HepG2 (cell line): ENCODE results near the gene ISG20. TPM values are rescaled to one million over a fixed set of nuclear protein-coding genes. Genes with fewer than 3 reads are reported as not detected.

Experiments
- ATAC-seq: fragments of 200-7000 bp; cut with Tn5 transposase; 3 replicates; pipeline ENCODE4 v1.9.1; 2020; ENCODE audit warnings: mild to moderate bottlenecking, moderate library complexity
- BruUV-seq: library from RNA; stranded (reverse); fragments of 400-500 nt; replicated peaks from 2 replicates; lab custom pipeline; 2021; lab: Mats Ljungman, UMichigan
- CTCF ChIA-PET: fragments of 300-600 bp; formaldehyde crosslinking; extraction: SDS; loops from one replicate; lab custom pipeline; 2021; ENCODE audit warnings: low total read pairs, inconsistent platforms, low intra/inter-chr PET ratio; lab: Yijun Ruan, JAX
- POLR2A ChIA-PET: fragments of 350-600 bp; sonication (Branson Sonifier 250); formaldehyde crosslinking; loops from one replicate; lab custom pipeline; 2020; ENCODE audit warnings: antibody characterized with exemption, inconsistent platforms; lab: Yijun Ruan, JAX
- DNase-seq: peaks from one replicate; pipeline ENCODE4 v3.0.0-alpha.2; 2015; ENCODE audit warnings: low spot score
- FAIRE-seq: peaks from 3 replicates; lab custom pipeline; 2011; peaks lifted over from hg19 to GRCh38; lab: Jason Lieb, UNC
- H2AFZ ChIP-seq: one replicate; pipeline ENCODE4 v1.6.1; 2011; ENCODE audit warnings: low read length, inconsistent platforms
- H3K27ac ChIP-seq: fragments of 300-600 bp; 3 replicates; pipeline ENCODE4 v1.8.0; 2011; ENCODE audit warnings: mixed run types, mild to moderate bottlenecking, mixed read lengths, low read length, inconsistent platforms; ENCODE audit not compliant: insufficient read depth; ENCODE audit errors: extremely low read length
- H3K27me3 ChIP-seq, 2 experiments: fragments of 200-600 bp in 1 of 2; 2 replicates in 1 of 2; 3 replicates in 1 of 2; pipeline versions ENCODE4 v1.6.0 to v1.8.0; 2011; ENCODE audit warnings: low read length in 2 of 2, mild to moderate bottlenecking in 2 of 2, moderate library complexity in 2 of 2, inconsistent platforms in 1 of 2; ENCODE audit not compliant: insufficient read depth in 2 of 2, control insufficient read depth in 1 of 2
- H3K36me3 ChIP-seq, 2 experiments: fragments of 200-600 bp in 1 of 2; replicated peaks in 1 of 2; 2 replicates in 1 of 2; 3 replicates in 1 of 2; pipeline versions ENCODE4 v1.5.1 to v1.8.0; 2011; ENCODE audit warnings: low read length in 2 of 2, inconsistent platforms in 1 of 2; ENCODE audit not compliant: insufficient read depth in 2 of 2, control insufficient read depth in 1 of 2
- H3K4me1 ChIP-seq: 2 replicates; pipeline ENCODE4 v1.5.1; 2012; ENCODE audit warnings: low read length, inconsistent platforms; ENCODE audit not compliant: insufficient read depth
- H3K4me2 ChIP-seq: 2 replicates; pipeline ENCODE4 v1.6.0; 2011; ENCODE audit warnings: low read depth, low read length, inconsistent platforms
- H3K4me3 ChIP-seq, 3 experiments: fragments of 200-600 bp in 1 of 3; sonication (generic), shearing (Covaris generic) in 1 of 3; replicated peaks in 1 of 3; 2 replicates each; pipeline ENCODE4 v1.5.1; 2011 to 2016; ENCODE audit warnings: low read length in 3 of 3, inconsistent platforms in 2 of 3, low read depth in 2 of 3, mild to moderate bottlenecking in 2 of 3, control low read depth in 1 of 3, mixed read lengths in 1 of 3; ENCODE audit not compliant: insufficient read depth in 1 of 3
- H3K79me2 ChIP-seq: one replicate; pipeline ENCODE4 v1.6.1; 2011; ENCODE audit warnings: low read length, inconsistent platforms; ENCODE audit not compliant: insufficient read depth
- H3K9ac ChIP-seq: 2 replicates; pipeline ENCODE4 v1.6.0; 2011; ENCODE audit warnings: mild to moderate bottlenecking, low read depth, low read length, inconsistent platforms; ENCODE audit not compliant: insufficient read depth
- H3K9me3 ChIP-seq: 2 replicates; pipeline ENCODE4 v1.5.1; 2012; ENCODE audit warnings: mild to moderate bottlenecking, low read length
- H4K20me1 ChIP-seq: 2 replicates; pipeline ENCODE4 v1.6.0; 2011; ENCODE audit warnings: inconsistent platforms, mild to moderate bottlenecking, low read length, moderate library complexity; ENCODE audit not compliant: insufficient read depth
- ARNTL ChIP-seq: sonication (generic); formaldehyde crosslinking; IDR thresholded peaks from 2 replicates; pipeline ENCODE4 v1.4.0; 2020; ENCODE audit warnings: mild to moderate bottlenecking, missing genetic modification reagents
- ATM ChIP-seq: fragments of 450-650 bp; IDR thresholded peaks from 2 replicates; pipeline ENCODE4 v1.7.1; 2017; ENCODE audit warnings: mild to moderate bottlenecking, borderline replicate concordance
- HNRNPUL1 ChIP-seq: fragments of 200-400 bp; formaldehyde crosslinking; IDR thresholded peaks from 2 replicates; pipeline ENCODE4 v1.6.1; 2017; ENCODE audit warnings: low read depth, mild to moderate bottlenecking, low read length, moderate library complexity
- MAFF ChIP-seq: IDR thresholded peaks from 2 replicates; pipeline ENCODE4 v1.6.1; 2011; ENCODE audit warnings: low read depth, low read length, improper control_type of control experiment
- PRDM15 ChIP-seq: sonication (generic); formaldehyde crosslinking; IDR thresholded peaks from 2 replicates; pipeline ENCODE4 v1.4.0; 2020; ENCODE audit warnings: missing genetic modification reagents
- SP5 ChIP-seq: IDR thresholded peaks from 2 replicates; pipeline ENCODE4 v1.6.1; 2016; ENCODE audit warnings: low read depth, borderline replicate concordance
- SRY ChIP-seq: sonication (generic); formaldehyde crosslinking; IDR thresholded peaks from 2 replicates; pipeline ENCODE4 v1.8.0; 2022; ENCODE audit warnings: mild to moderate bottlenecking, missing genetic modification reagents
- ZNF572 ChIP-seq: sonication (generic); formaldehyde crosslinking; IDR thresholded peaks from 2 replicates; pipeline ENCODE4 v1.5.1; 2020; ENCODE audit warnings: mild to moderate bottlenecking, missing genetic modification reagents
- ZNF775 ChIP-seq: sonication (generic); formaldehyde crosslinking; IDR thresholded peaks from 2 replicates; pipeline ENCODE4 v1.4.0; 2020; ENCODE audit warnings: missing genetic modification reagents, mild to moderate bottlenecking, moderate library complexity, borderline replicate concordance
- ZNF792 ChIP-seq: IDR thresholded peaks from 2 replicates; pipeline ENCODE4 v1.6.1; 2016
- ZNF83 ChIP-seq: sonication (generic); formaldehyde crosslinking; IDR thresholded peaks from 2 replicates; pipeline ENCODE4 v1.4.0; 2020; ENCODE audit warnings: missing genetic modification reagents, mild to moderate bottlenecking, borderline replicate concordance
- WGBS: methylation state at CpG from one replicate; pipeline ENCODE4 v1.1.6; 2017; ENCODE audit warnings: low lambda C conversion rate; 5-methylcytosine and 5-hydroxymethylcytosine counted together
- in situ Hi-C: cut with HindIII; loops from 2 replicates; pipeline ENCODE4 v1.10.0; 2017; ENCODE audit warnings: low pct_unique_long_range_greater_than_20kb; ENCODE audit not compliant: extremely low pct_ligation_motif_present
- intact Hi-C: fragments of 100-400 bp; cut with micrococcal nuclease; formaldehyde crosslinking; loops from one replicate; pipeline ENCODE4 v1.10.0; 2022; ENCODE audit not compliant: unreplicated experiment
- polyA plus RNA-seq, 8 experiments: library from polyadenylated mRNA; depleted of rRNA in 3 of 8; stranded (reverse) in 7 of 8; unstranded in 1 of 8; fragments of >200 nt; fragmentation: Illumina TruSeq in 4 of 8; extraction: Trizol in 4 of 8; gene quantifications; 2 replicates each; pipeline versions ENCODE4 v1.2.1 to v1.2.3, GENCODE V29; 2011 to 2016; ENCODE audit warnings: low read depth in 4 of 8, missing spikeins in 1 of 8, mixed read lengths in 1 of 8; ENCODE audit not compliant: insufficient read depth in 1 of 8
- total RNA-seq, 5 experiments: library from RNA; depleted of rRNA; stranded (reverse); fragments of >200 nt; fragmentation: Illumina TruSeq; extraction: Trizol; gene quantifications; 2 replicates each; pipeline ENCODE4 v1.2.3, GENCODE V29; 2016; ENCODE audit warnings: low read depth in 1 of 5
- TF ChIP-seq, protein P1 (sequence below): sonication (generic); formaldehyde crosslinking; IDR thresholded peaks from 2 replicates; pipeline ENCODE4 v1.4.0; 2020; ENCODE audit warnings: missing genetic modification reagents
- TF ChIP-seq, protein P2 (sequence below): IDR thresholded peaks from 2 replicates; pipeline ENCODE4 v1.6.1; 2016; ENCODE audit warnings: low read depth, control low read depth
- TF ChIP-seq, protein P3 (sequence below): sonication (generic); formaldehyde crosslinking; IDR thresholded peaks from 2 replicates; pipeline ENCODE4 v1.4.0; 2020; ENCODE audit warnings: mild to moderate bottlenecking, missing genetic modification reagents
- TF ChIP-seq, protein P4 (sequence below): sonication (generic); formaldehyde crosslinking; IDR thresholded peaks from 2 replicates; pipeline ENCODE4 v1.5.0; 2020; ENCODE audit warnings: missing genetic modification reagents

Gene ISG20
- total and polyA plus RNA-seq, 2 of the 13 experiments (the other 11 are each of a cell fraction or from before 2014, with no cell fraction given) = 6.3 to 31.5 TPM

GRCh38 chr15:88621789-88622604 is 16.8 kb upstream of the ISG20 start:
- H3K36me3 ChIP-seq = peaks cover 3 to 23% of the 10 kb centered on the region in 2 experiments
- peak overlapping the region; percentile 87 to 96 (median 94) for H3K4me3 ChIP-seq
- peak; percentile 51 for ATAC-seq
- peak overlapping the region; percentile 84 for H3K4me2 ChIP-seq
- POLR2A ChIA-PET = interaction anchor here (0.7 to 2.2 kb wide), 6 partner anchors 10 to 158 kb away, joined by 3 to 47 read pairs (median 8); partner anchors contain the start of genes ISG20, MRPL46 and MRPS11
- in situ Hi-C loops = no loop called here
- intact Hi-C loops = loop anchor here (1.0 to 10.0 kb wide), 2 partner anchors 16 to 213 kb away; no protein-coding TSS in a partner anchor
- no peak overlapping the region for H2AFZ ChIP-seq
- peaks cover 53% of the 10 kb centered on the region for H3K4me1 ChIP-seq
- DNase-seq = peak; percentile 76
- FAIRE-seq = peak; percentile 89
- 0% methylated on average over 11 of the region's 17 CpGs for WGBS
- CTCF ChIA-PET = no interaction called here
- TSS peak; percentile 97 for BruUV-seq
- peaks cover 61% of the 10 kb centered on the region for H3K79me2 ChIP-seq
- H3K27me3 ChIP-seq = no peaks in the 10 kb centered on the region
- H3K9ac ChIP-seq = peak overlapping the region; percentile 99
- H3K27ac ChIP-seq = peak overlapping the region; percentile 93
- H3K9me3 ChIP-seq = no peaks in the 10 kb centered on the region
- H4K20me1 ChIP-seq = peaks cover 45% of the 10 kb centered on the region
- TF ChIP-seq ATM (no peak), SP5 (no peak), HNRNPUL1 (no peak), MAFF (peak; percentile 80), SRY (CRISPR knock-in tag) (0 out of 2 replicates have a peak, but pooled peaks have one; percentile 31), ZNF572 (CRISPR knock-in tag) (no peak), ARNTL (CRISPR knock-in tag) (no peak), ZNF792 (no peak), ZNF775 (CRISPR knock-in tag) (no peak), ZNF83 (CRISPR knock-in tag) (no peak), PRDM15 (CRISPR knock-in tag) (no peak)
- TF ChIP-seq, protein P1, sequence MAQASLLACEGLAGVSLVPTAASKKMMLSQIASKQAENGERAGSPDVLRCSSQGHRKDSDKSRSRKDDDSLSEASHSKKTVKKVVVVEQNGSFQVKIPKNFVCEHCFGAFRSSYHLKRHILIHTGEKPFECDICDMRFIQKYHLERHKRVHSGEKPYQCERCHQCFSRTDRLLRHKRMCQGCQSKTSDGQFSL = no peak
- TF ChIP-seq, protein P2, sequence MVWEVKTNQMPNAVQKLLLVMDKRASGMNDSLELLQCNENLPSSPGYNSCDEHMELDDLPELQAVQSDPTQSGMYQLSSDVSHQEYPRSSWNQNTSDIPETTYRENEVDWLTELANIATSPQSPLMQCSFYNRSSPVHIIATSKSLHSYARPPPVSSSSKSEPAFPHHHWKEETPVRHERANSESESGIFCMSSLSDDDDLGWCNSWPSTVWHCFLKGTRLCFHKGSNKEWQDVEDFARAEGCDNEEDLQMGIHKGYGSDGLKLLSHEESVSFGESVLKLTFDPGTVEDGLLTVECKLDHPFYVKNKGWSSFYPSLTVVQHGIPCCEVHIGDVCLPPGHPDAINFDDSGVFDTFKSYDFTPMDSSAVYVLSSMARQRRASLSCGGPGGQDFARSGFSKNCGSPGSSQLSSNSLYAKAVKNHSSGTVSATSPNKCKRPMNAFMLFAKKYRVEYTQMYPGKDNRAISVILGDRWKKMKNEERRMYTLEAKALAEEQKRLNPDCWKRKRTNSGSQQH = no peak
- TF ChIP-seq, protein P3, sequence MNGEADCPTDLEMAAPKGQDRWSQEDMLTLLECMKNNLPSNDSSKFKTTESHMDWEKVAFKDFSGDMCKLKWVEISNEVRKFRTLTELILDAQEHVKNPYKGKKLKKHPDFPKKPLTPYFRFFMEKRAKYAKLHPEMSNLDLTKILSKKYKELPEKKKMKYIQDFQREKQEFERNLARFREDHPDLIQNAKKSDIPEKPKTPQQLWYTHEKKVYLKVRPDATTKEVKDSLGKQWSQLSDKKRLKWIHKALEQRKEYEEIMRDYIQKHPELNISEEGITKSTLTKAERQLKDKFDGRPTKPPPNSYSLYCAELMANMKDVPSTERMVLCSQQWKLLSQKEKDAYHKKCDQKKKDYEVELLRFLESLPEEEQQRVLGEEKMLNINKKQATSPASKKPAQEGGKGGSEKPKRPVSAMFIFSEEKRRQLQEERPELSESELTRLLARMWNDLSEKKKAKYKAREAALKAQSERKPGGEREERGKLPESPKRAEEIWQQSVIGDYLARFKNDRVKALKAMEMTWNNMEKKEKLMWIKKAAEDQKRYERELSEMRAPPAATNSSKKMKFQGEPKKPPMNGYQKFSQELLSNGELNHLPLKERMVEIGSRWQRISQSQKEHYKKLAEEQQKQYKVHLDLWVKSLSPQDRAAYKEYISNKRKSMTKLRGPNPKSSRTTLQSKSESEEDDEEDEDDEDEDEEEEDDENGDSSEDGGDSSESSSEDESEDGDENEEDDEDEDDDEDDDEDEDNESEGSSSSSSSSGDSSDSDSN (CRISPR knock-in tag) = no peak; the same call in 1 of the 2 replicates
- TF ChIP-seq, protein P4, sequence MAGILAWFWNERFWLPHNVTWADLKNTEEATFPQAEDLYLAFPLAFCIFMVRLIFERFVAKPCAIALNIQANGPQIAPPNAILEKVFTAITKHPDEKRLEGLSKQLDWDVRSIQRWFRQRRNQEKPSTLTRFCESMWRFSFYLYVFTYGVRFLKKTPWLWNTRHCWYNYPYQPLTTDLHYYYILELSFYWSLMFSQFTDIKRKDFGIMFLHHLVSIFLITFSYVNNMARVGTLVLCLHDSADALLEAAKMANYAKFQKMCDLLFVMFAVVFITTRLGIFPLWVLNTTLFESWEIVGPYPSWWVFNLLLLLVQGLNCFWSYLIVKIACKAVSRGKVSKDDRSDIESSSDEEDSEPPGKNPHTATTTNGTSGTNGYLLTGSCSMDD (CRISPR knock-in tag) = no peak
